HCT116 (cell line): Measurements from ENCODE around the gene SLK. TPM values are rescaled to one million over a fixed set of nuclear protein-coding genes. Genes with fewer than 3 reads are reported as not detected.

Experiments used
- ATAC-seq: fragments of 200-7000 bp; cut with Tn5 transposase; 2 replicates; pipeline ENCODE4 v1.9.1; 2020; ENCODE audit warnings: mild to moderate bottlenecking, moderate library complexity
- BruUV-seq: library from RNA; stranded (reverse); fragments of 400-500 nt; replicated peaks from 2 replicates; lab custom pipeline; 2021; lab: Mats Ljungman, UMichigan
- CTCF ChIA-PET: fragments of 300-600 bp; sonication (Branson Sonifier 250); formaldehyde crosslinking; loops from one replicate; lab custom pipeline; 2021; ENCODE audit warnings: antibody characterized with exemption; lab: Charles Lee
- POLR2A ChIA-PET: fragments of 300-600, 350-600 bp; sonication (Branson Sonifier 250); formaldehyde crosslinking; loops from one replicate; lab custom pipeline; 2021; ENCODE audit warnings: antibody characterized with exemption; lab: Charles Lee
- RAD21 ChIA-PET, 2 experiments: fragments of 300-600 bp; sonication (Branson Sonifier 250); formaldehyde crosslinking; loops; one replicate each; lab custom pipeline; 2023; ENCODE audit warnings: low total read pairs in 2 of 2; ENCODE audit not compliant: uncharacterized antibody in 2 of 2, unreplicated experiment in 2 of 2, low non-redundant PET in 1 of 2; lab: Charles Lee
- DNase-seq: peaks from one replicate; pipeline ENCODE4 v3.0.0-alpha.2; 2010; ENCODE audit warnings: low read depth, low spot score
- H2AFZ ChIP-seq: fragments of 200-600 bp; shearing (Covaris generic), sonication (generic); 2 replicates; pipeline ENCODE4 v1.6.1; 2017; ENCODE audit warnings: low read depth, mixed run types, mixed read lengths, antibody characterized with exemption, low read length; ENCODE audit not compliant: poor library complexity, severe bottlenecking
- H3K27ac ChIP-seq: 2 replicates; pipeline ENCODE4 v1.5.1; 2012; ENCODE audit warnings: low read depth, low read length
- H3K27me3 ChIP-seq: fragments of 200-600 bp; sonication (generic); 2 replicates; pipeline ENCODE4 v1.6.1; 2016; ENCODE audit warnings: mixed run types, low read length, mixed read lengths; ENCODE audit not compliant: insufficient read depth
- H3K36me3 ChIP-seq, 2 experiments: fragments of 200-500 bp in 1 of 2; fragments of 200-600 bp in 1 of 2; sonication (Bioruptor generic) in 1 of 2; sonication (generic) in 1 of 2; 2 replicates each; pipeline versions ENCODE4 v1.5.1 to v1.6.1; 2014 to 2016; ENCODE audit warnings: low read length in 2 of 2, inconsistent platforms in 1 of 2, mixed read lengths in 1 of 2, mixed run types in 1 of 2; ENCODE audit not compliant: insufficient read depth in 2 of 2, control insufficient read depth in 1 of 2
- H3K4me1 ChIP-seq, 2 experiments: fragments of 200-600 bp in 1 of 2; sonication (generic) in 1 of 2; 2 replicates each; pipeline versions ENCODE4 v1.5.1 to v1.6.1; 2012 to 2017; ENCODE audit warnings: low read length in 2 of 2, inconsistent platforms in 1 of 2, mild to moderate bottlenecking in 1 of 2, mixed read lengths in 1 of 2, mixed run types in 1 of 2, moderate library complexity in 1 of 2; ENCODE audit not compliant: insufficient read depth in 2 of 2, control insufficient read depth in 1 of 2
- H3K4me2 ChIP-seq: fragments of 200-600 bp; sonication (generic); 2 replicates; pipeline ENCODE4 v1.6.1; 2017; ENCODE audit warnings: mixed run types, low read length, mixed read lengths
- H3K4me3 ChIP-seq, 2 experiments: fragments of 200-600 bp in 1 of 2; sonication (generic) in 1 of 2; replicated peaks in 1 of 2; 2 replicates each; pipeline ENCODE4 v1.5.1; 2011 to 2016; ENCODE audit warnings: low read length in 2 of 2, control low read depth in 1 of 2, low read depth in 1 of 2, mild to moderate bottlenecking in 1 of 2, mixed read lengths in 1 of 2, mixed run types in 1 of 2
- H3K79me2 ChIP-seq: fragments of 200-600 bp; sonication (generic); 2 replicates; pipeline ENCODE4 v1.6.1; 2017; ENCODE audit warnings: mild to moderate bottlenecking, mixed run types, low read length, moderate library complexity, mixed read lengths; ENCODE audit not compliant: insufficient read depth
- H3K9ac ChIP-seq: fragments of 200-600 bp; sonication (generic); 2 replicates; pipeline ENCODE4 v1.6.1; 2016; ENCODE audit warnings: low read length, mixed read lengths
- H3K9me2 ChIP-seq: fragments of 200-600 bp; sonication (generic), shearing (Covaris generic); 2 replicates; pipeline ENCODE4 v1.6.1; 2017; ENCODE audit warnings: mixed run types, mild to moderate bottlenecking, moderate library complexity; ENCODE audit not compliant: insufficient read depth
- H3K9me3 ChIP-seq, 2 experiments: fragments of 200-500 bp in 1 of 2; fragments of 200-600 bp in 1 of 2; sonication (Bioruptor generic) in 1 of 2; sonication (generic) in 1 of 2; 2 replicates each; pipeline ENCODE4 v1.6.1; 2014 to 2017; ENCODE audit warnings: low read length in 2 of 2, mixed read lengths in 2 of 2, inconsistent platforms in 1 of 2, low read depth in 1 of 2, mild to moderate bottlenecking in 1 of 2, mixed run types in 1 of 2, moderate library complexity in 1 of 2; ENCODE audit not compliant: control insufficient read depth in 1 of 2, insufficient read depth in 1 of 2
- H4K20me1 ChIP-seq: fragments of 200-600 bp; sonication (generic), shearing (Covaris generic); 2 replicates; pipeline ENCODE4 v1.6.1; 2017; ENCODE audit warnings: mixed run types, mild to moderate bottlenecking, moderate library complexity; ENCODE audit not compliant: insufficient read depth
- ATF3 ChIP-seq: IDR thresholded peaks from 2 replicates; pipeline ENCODE4 v1.6.1; 2012
- CBX3 ChIP-seq: IDR thresholded peaks from 2 replicates; pipeline ENCODE4 v1.6.1; 2012; ENCODE audit warnings: low read depth
- CEBPB ChIP-seq: IDR thresholded peaks from 2 replicates; pipeline ENCODE4 v1.6.1; 2012; ENCODE audit warnings: low read depth
- CTCF ChIP-seq, 3 experiments: fragments of 200-600 bp in 1 of 3; sonication (generic) in 1 of 3; IDR thresholded peaks in 2 of 3; conservative IDR thresholded peaks in 1 of 3; 2 replicates each; pipeline ENCODE4 v1.5.1; 2012 to 2017; ENCODE audit warnings: low read depth in 2 of 3, low read length in 2 of 3, antibody characterized with exemption in 1 of 3, borderline replicate concordance in 1 of 3, control low read depth in 1 of 3, mild to moderate bottlenecking in 1 of 3, mixed read lengths in 1 of 3, mixed run types in 1 of 3, moderate library complexity in 1 of 3; ENCODE audit not compliant: insufficient read depth in 1 of 3
- ELF1 ChIP-seq: IDR thresholded peaks from 2 replicates; pipeline ENCODE4 v1.6.1; 2012; ENCODE audit warnings: low read depth, borderline replicate concordance
- EZH2 ChIP-seq: fragments of 200-600 bp; sonication (generic); IDR thresholded peaks from 2 replicates; pipeline ENCODE4 v1.6.1; 2017; ENCODE audit warnings: antibody characterized with exemption, mixed run types
- EZH2phosphoT487 ChIP-seq: fragments of 200-600 bp; IDR thresholded peaks from 2 replicates; pipeline ENCODE4 v1.6.1; 2018; ENCODE audit warnings: antibody characterized with exemption, borderline replicate concordance
- POLR2AphosphoS5 ChIP-seq: IDR thresholded peaks from 2 replicates; pipeline ENCODE4 v1.6.1; 2011; ENCODE audit warnings: mild to moderate bottlenecking, low read depth, low read length, moderate library complexity
- RAD21 ChIP-seq: IDR thresholded peaks from 2 replicates; pipeline ENCODE4 v1.6.1; 2012; ENCODE audit warnings: low read depth, mild to moderate bottlenecking
- REST ChIP-seq: IDR thresholded peaks from 2 replicates; pipeline ENCODE4 v1.6.1; 2012; ENCODE audit warnings: low read depth
- SP1 ChIP-seq: IDR thresholded peaks from 2 replicates; pipeline ENCODE4 v1.6.1; 2012; ENCODE audit warnings: low read depth
- SRF ChIP-seq: IDR thresholded peaks from 2 replicates; pipeline ENCODE4 v1.6.1; 2012; ENCODE audit warnings: low read depth
- YY1 ChIP-seq: IDR thresholded peaks from 2 replicates; pipeline ENCODE4 v1.6.1; 2011; ENCODE audit warnings: low read length, low read depth, moderate library complexity, mild to moderate bottlenecking; ENCODE audit not compliant: insufficient replicate concordance; ENCODE audit errors: extremely low read depth
- ZFX ChIP-seq: fragments of 450-650 bp; IDR thresholded peaks from 2 replicates; pipeline ENCODE4 v1.6.1; 2017
- ZNF274 ChIP-seq: fragments of 200-500 bp; sonication (Bioruptor generic); IDR thresholded peaks from 2 replicates; pipeline ENCODE4 v1.6.1; 2014; ENCODE audit warnings: mild to moderate bottlenecking, low read depth, low read length, inconsistent platforms
- intact Hi-C: fragments of 100-400 bp; cut with micrococcal nuclease; formaldehyde crosslinking; loops from 2 replicates; pipeline ENCODE4 v1.10.0; 2022
- total RNA-seq: library from RNA; stranded (reverse); gene quantifications from one replicate; pipeline ENCODE4 v1.2.1, GENCODE V29; 2021; ENCODE audit not compliant: unreplicated experiment

SLK gene
- total RNA-seq, 1 experiment from 2014 or later, result 44.2 TPM

DNA sequence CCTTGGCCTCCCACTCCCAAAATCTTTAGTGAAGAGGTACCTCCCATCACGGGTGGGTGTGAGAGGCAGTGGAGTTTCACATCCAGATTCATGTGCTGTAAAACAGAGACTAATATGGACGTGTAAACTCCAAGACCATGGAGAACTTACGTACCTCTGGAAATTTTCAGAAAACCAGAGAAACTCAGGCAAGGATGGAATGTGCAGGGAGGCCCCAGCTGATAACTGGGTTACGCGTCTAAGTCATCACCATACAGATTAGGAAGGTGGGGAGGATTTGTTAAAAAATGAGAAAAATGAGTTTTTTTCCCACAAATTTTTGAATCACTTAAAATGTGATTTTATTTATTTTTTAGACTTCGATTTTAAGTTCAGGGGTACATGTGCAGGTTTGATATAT is 32.6 kb upstream of the SLK start:
- Histone ChIP-seq H3K4me3 (no peak overlapping the region), H3K4me1 (no peaks in the 10 kb centered on the region), H3K9me3 (no peaks in the 10 kb centered on the region), H3K36me3 (no peaks in the 10 kb centered on the region), H3K27ac (no peak overlapping the region), H3K4me2 (no peak overlapping the region), H2AFZ (no peak overlapping the region), H4K20me1 (no peaks in the 10 kb centered on the region), H3K27me3 (no peaks in the 10 kb centered on the region), H3K79me2 (no peaks in the 10 kb centered on the region), H3K9me2 (no peaks in the 10 kb centered on the region), H3K9ac (no peak overlapping the region)
- ATAC-seq, result no peak
- ChIA-PET POLR2A (no interaction called here), CTCF (no interaction called here), RAD21 (no interaction called here)
- TF ChIP-seq SRF, result no peak
- TF ChIP-seq POLR2AphosphoS5, result no peak
- TF ChIP-seq SP1, result no peak
- no peak for TF ChIP-seq YY1
- TF ChIP-seq ZNF274, result no peak
- no peak for TF ChIP-seq EZH2phosphoT487
- TF ChIP-seq CBX3, result no peak
- TF ChIP-seq ZFX, result no peak
- no peak for TF ChIP-seq RAD21
- no peak for TF ChIP-seq REST
- TF ChIP-seq EZH2, result no peak
- TF ChIP-seq CEBPB, result no peak
- no peak for TF ChIP-seq CTCF (IDR thresholded peaks at IDR 0.05 in 2 of 3, conservative IDR thresholded peaks at IDR 0.05 in 1 of 3; ENCODE audit: borderline replicate concordance in 1 of 3, insufficient read depth in 1 of 3, low read depth in 2 of 3, low read length in 2 of 3)
- no peak for TF ChIP-seq ELF1
- no peak for TF ChIP-seq ATF3
- DNase-seq, result no peak
- intact Hi-C loops, result no loop called here
- BruUV-seq, result no TSS peak
